Stomach (tissue), 4 donors: Measurements from ENCODE around the gene CTNND2.

Source experiments
- EP300 ChIP-seq: sonication (generic); formaldehyde crosslinking; IDR thresholded peaks from one replicate; pipeline ENCODE4 v1.6.1; 2017; ENCODE audit warnings: antibody characterized with exemption
- POLR2A ChIP-seq, 4 donors: fragments of 450-650 bp; IDR thresholded peaks; one replicate each; pipeline ENCODE4 v1.6.1; 2016; ENCODE audit warnings: antibody characterized with exemption in 4 of 4, control low read depth in 2 of 4, mild to moderate bottlenecking in 1 of 4, moderate library complexity in 1 of 4
- POLR2AphosphoS5 ChIP-seq, 3 donors: sonication (generic); formaldehyde crosslinking; IDR thresholded peaks; one replicate each; pipeline ENCODE4 v1.6.1; 2016; ENCODE audit warnings: antibody characterized with exemption in 3 of 3
- TF ChIP-seq, protein P1 (sequence below), 7 experiments: fragments of 450-650 bp in 4 of 7; fragments of 200-600 bp in 3 of 7; sonication (generic) in 3 of 7; IDR thresholded peaks; one replicate each; pipeline ENCODE4 v1.5.1; 2016 to 2019; ENCODE audit warnings: antibody characterized with exemption in 7 of 7, control low read depth in 2 of 7, mild to moderate bottlenecking in 1 of 7

- no peak for TF ChIP-seq POLR2AphosphoS5 (IDR thresholded peaks at IDR 0.05)
- TF ChIP-seq POLR2A (IDR thresholded peaks at IDR 0.05), result no peak
- TF ChIP-seq EP300, result no peak
- TF ChIP-seq, protein P1, sequence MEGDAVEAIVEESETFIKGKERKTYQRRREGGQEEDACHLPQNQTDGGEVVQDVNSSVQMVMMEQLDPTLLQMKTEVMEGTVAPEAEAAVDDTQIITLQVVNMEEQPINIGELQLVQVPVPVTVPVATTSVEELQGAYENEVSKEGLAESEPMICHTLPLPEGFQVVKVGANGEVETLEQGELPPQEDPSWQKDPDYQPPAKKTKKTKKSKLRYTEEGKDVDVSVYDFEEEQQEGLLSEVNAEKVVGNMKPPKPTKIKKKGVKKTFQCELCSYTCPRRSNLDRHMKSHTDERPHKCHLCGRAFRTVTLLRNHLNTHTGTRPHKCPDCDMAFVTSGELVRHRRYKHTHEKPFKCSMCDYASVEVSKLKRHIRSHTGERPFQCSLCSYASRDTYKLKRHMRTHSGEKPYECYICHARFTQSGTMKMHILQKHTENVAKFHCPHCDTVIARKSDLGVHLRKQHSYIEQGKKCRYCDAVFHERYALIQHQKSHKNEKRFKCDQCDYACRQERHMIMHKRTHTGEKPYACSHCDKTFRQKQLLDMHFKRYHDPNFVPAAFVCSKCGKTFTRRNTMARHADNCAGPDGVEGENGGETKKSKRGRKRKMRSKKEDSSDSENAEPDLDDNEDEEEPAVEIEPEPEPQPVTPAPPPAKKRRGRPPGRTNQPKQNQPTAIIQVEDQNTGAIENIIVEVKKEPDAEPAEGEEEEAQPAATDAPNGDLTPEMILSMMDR (IDR thresholded peaks at IDR 0.05), result no peak
Measured at GRCh38 chr5:11528720-11529119, 375.5 kb downstream of the CTNND2 start.
